GM12874 (cell line): ENCODE data around the gene PSTPIP2.

ENCODE experiments used
- TF ChIP-seq, protein P1 (sequence below): IDR thresholded peaks from 2 replicates; pipeline ENCODE4 v1.5.1; 2011; ENCODE audit warnings: low read depth, mild to moderate bottlenecking, control low read depth, low read length, moderate library complexity; ENCODE audit not compliant: insufficient read depth

The PSTPIP2 gene

GRCh38 chr18:46019936-46020335 lies 52.1 kb downstream of the PSTPIP2 start:
- TF ChIP-seq, protein P1, sequence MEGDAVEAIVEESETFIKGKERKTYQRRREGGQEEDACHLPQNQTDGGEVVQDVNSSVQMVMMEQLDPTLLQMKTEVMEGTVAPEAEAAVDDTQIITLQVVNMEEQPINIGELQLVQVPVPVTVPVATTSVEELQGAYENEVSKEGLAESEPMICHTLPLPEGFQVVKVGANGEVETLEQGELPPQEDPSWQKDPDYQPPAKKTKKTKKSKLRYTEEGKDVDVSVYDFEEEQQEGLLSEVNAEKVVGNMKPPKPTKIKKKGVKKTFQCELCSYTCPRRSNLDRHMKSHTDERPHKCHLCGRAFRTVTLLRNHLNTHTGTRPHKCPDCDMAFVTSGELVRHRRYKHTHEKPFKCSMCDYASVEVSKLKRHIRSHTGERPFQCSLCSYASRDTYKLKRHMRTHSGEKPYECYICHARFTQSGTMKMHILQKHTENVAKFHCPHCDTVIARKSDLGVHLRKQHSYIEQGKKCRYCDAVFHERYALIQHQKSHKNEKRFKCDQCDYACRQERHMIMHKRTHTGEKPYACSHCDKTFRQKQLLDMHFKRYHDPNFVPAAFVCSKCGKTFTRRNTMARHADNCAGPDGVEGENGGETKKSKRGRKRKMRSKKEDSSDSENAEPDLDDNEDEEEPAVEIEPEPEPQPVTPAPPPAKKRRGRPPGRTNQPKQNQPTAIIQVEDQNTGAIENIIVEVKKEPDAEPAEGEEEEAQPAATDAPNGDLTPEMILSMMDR, result no peak

DNA sequence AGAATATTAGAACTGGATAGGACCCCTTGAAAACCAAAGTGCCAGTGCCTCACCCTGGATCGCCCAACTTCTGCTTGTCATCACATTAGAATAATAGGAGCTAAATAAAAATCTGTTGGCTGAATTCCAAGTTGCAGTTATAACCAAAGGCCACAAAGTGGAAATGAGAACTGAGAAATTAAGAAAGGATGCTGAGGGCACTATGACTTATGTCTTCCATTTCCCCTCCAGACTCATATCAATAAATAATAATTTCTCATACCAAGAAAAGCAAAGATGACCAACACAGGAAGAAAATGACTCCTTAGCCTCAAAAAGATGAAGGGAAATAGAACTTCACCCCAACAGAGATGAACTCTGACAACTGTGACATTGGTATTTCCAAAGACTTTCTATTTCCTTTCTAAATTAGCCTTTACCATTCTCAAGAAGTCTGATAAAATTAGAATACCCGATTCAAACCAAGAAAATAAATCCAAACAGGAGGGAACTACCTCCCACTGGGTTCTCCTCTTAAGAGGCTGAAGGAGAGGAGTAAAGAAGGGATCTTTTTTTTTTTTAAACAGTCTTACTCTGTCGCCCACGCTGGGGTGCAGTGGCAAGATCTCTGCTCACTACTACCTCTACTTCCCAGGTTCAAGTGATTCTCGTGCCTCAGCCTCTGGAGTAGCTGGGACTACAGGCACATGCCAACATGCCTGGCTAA lies 58.4 kb downstream of the PSTPIP2 start:
- TF ChIP-seq, protein P1, result no peak

DNA sequence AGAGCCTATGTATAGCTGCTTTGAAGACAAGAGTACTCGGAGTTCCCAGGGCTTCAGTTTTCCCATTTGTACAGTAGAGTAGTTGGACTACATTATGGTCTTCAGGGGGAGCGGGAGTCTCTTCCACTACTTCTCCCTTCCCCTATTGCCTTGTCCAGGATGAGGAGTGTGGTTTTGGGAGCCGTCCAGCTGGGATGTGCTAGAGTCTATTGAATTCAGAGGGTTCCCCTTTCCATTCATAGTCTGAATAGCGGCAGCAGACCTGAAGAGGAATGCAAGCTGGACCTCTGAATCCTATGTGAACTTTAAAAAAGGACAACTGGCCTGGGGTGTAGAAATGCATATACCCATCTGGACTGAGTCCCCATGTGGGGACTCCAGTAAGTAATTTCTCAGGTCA lies 61.4 kb downstream of the PSTPIP2 start:
- TF ChIP-seq, protein P1, result no peak

DNA sequence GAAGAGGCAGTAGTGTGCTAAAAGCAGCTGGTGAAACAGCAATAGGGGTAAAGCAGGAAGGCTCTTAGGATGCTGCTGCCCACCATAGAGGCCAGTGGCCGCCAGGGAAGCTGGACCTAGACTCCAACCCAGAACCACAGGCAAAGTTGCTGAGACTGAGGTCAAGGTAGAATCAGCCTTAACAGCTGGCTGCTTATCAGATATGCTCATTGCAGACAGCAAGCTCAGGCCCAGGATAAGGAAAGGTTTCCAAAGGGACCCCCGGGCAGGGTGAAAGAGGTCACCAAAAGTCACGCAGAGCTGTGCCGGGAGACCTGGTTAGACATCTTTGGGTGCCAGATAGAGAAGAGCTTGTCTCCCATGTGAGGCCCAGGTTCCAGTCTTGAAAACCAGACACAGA lies 62.0 kb downstream of the PSTPIP2 start:
- TF ChIP-seq, protein P1, result no peak

DNA sequence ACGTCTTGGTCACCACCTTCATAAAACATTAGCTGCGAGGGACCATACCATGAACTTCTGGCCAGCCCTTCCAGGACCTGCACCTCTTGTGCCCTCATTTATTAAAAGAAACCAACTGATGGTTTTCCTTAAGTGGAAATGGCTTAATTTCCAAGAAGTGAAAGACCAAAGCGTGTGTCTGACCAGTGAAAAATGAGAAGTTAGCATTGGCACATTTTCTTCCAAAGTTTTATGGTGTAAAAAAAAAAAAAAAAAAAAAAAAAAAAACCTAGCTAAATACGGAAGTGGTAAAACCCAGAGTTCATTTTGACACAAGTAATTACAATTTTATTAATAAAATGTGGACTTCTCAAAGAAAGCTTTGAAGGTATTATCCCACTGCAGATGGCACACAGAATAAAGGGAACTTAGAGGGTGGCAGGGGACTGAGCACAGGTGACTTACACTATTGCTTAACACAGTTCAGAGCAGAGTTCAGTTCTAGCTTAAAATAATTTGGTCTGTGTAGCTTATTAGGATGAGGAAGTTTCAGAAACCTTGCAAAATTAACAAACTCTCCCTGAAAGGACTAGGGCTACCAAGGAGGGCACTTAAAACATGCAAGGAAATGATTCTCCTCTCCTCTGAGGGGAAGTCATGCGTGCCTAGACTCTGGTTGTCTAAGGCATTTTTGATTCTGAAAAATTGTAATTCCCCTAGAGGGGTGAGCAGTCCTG lies 62.8 kb downstream of the PSTPIP2 start:
- TF ChIP-seq, protein P1, result no peak

GRCh38 chr18:46008531-46008930 lies 63.5 kb downstream of the PSTPIP2 start:
- TF ChIP-seq, protein P1, result no peak

DNA sequence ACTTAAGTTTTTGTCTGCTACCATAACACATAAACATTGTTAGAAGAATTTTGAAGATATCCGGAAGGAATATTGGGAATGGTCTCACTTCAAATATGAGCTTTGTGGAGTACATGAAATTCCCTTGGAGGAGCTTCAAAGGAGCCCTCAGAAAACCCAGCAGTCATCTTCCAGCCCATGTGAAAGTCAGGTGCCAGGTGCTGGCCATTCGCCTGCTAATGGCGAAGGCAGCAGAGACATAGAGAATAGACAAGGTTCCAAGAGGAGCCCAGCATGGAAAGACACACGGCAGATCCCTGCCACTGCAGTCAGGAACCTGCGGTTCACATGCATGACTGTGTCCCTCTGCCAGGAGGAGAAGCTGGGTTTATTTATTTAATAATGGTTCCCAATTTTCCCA lies 64.9 kb downstream of the PSTPIP2 start:
- TF ChIP-seq, protein P1, result no peak
